ENCODE data around the gene HOXD8. TPM values are rescaled to one million over a fixed set of nuclear protein-coding genes. Genes with fewer than 3 reads are reported as not detected.
A peak's percentile ranks its signal among the peaks of the same experiment; 100 is the strongest.

The HOXD8 gene
- total RNA-seq, 2 experiments from 2014 or later: not detected

DNA sequence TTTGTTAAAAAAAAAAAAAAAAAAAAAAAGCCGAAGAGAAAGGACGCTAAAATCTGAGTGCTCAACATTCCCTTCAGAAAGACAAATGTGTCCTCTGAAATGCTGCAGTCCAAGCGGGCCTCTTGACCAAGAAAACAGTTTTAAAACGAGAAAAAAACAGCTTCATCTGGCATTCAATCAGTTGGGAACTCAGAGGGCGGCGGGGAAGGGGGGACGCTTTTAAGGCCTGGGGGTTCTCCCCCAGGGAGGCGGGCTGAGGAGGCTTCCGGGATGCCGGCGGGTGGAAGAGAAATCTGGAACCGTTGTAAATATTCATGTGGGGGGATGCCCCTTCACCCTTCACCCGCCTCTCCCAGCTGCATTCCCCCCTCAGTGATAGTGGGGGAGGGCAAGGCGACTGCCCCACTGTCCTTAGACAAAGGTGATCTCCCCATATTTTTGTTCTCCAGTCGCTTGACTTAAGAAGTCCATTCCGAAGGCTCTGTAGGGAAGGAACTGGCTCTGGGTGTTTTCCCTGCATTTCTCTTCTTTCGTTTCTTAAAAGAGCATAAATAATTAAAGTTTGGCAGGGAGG, 25.7 kb upstream of the HOXD8 start:
- peaks cover 8% of the 10 kb centered on the region for H3K4me1 Mint-ChIP-seq
- H3K27me3 Mint-ChIP-seq: peaks cover 79% of the 10 kb centered on the region
- DNase-seq: no peak
- H3K9me3 Mint-ChIP-seq: no peaks in the 10 kb centered on the region
- H3K27ac Mint-ChIP-seq: no peak overlapping the region
- no peak for ATAC-seq (ENCODE audit: low read depth)
- POLR2A ChIA-PET: no interaction called here
- H3K4me3 Mint-ChIP-seq: peak overlapping the region; percentile 25
- no peaks in the 10 kb centered on the region for H3K36me3 Mint-ChIP-seq

GRCh38 chr2:176104316-176105077, 25.0 kb upstream of the HOXD8 start:
- DNase-seq: no peak
- H3K4me3 Mint-ChIP-seq: peak overlapping the region; percentile 25
- H3K36me3 Mint-ChIP-seq: peaks cover 2% of the 10 kb centered on the region
- peaks cover 79% of the 10 kb centered on the region for H3K27me3 Mint-ChIP-seq
- no peak for ATAC-seq (ENCODE audit: low read depth)
- peaks cover 9% of the 10 kb centered on the region for H3K4me1 Mint-ChIP-seq
- POLR2A ChIA-PET: no interaction called here
- peak overlapping the region; percentile 75 for H3K27ac Mint-ChIP-seq
- H3K9me3 Mint-ChIP-seq: peaks cover 2% of the 10 kb centered on the region

DNA sequence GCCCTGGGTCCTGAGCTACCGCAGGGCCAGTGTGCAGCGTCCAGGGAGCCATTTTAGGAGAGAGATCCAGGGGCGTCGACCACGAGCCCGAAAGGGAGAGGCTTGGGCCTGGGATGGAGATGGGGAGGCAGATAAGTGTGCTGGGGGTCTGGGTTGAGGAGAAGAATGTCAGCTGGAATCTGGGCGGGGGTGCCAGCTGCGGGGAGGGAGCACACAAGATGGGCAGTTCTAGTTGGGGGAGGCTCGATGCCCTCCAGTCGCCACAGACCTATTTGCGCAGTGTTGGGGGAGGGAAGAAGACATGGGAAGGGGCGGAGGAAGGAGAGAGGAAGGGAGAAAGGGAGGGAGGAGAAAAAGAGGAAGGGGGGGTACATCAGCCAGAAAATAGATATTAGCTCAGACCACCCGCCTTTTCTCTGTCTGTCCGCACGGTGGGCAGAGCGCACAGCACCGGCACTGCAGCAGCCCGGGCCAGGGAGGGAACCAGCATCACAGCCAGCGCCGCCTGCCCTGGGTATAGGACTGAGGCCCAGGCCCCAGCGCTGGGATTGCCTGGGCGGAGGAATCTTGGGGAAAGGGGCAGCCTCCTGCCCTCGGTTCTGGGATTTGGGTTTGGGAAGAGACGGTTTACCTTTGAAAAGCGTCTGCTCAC, 24.3 kb upstream of the HOXD8 start:
- POLR2A ChIA-PET: interaction anchor here (0.6 kb wide), 1 partner anchor 26 kb away, joined by 4 read pairs; no protein-coding TSS in a partner anchor
- Mint-ChIP-seq H3K9me3 (peaks cover 2% of the 10 kb centered on the region), H3K27me3 (peaks cover 82% of the 10 kb centered on the region), H3K27ac (peak overlapping the region; percentile 75), H3K36me3 (peaks cover 2% of the 10 kb centered on the region), H3K4me3 (no peak overlapping the region), H3K4me1 (peaks cover 9% of the 10 kb centered on the region)
- no peak for DNase-seq
- no peak for ATAC-seq (ENCODE audit: low read depth)

DNA sequence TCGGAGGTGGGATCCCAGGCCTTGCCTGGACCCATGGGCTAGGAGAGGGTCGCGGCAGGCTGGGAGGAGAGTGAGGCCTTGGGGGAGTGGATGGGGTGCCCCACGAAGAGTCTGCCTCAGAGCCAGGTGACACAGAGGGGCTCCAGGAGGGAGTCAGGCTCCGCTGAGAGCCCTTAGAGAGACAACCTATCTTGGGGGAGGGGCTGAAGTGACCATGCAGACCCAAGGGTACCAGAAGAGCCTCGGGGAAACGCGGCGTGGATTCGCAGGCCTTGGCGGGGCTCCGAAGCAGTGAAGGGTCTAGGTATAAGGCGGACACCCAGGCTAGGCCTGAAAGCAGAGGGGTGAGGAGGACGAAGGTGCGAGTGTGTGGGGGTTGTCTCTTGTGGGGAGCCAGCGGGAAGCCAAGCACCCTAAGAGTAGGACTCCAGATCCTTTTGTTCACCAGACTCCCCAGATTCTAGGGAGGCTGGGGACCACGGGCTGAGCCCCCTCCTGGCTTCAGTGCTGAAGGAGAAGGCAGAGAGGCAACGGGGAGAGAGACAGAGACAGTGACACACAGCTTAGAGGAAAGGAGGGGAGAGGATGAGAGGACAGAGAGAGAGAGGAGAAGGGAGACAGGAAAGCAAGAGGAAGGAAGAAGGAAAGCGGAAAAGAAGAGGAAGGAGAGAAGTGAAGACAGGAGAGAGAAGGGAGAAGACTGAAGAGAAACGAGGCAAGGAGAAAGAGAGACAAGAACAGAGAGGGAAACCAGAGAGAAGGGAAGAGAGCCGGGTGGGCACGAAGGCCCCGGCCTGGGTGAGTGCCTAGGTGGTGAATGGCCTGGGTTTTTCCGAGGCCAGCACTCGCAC, 23.6 kb upstream of the HOXD8 start:
- Mint-ChIP-seq H3K4me3 (peak overlapping the region; percentile 3), H3K27me3 (peaks cover 82% of the 10 kb centered on the region), H3K36me3 (peaks cover 2% of the 10 kb centered on the region), H3K9me3 (peaks cover 2% of the 10 kb centered on the region), H3K4me1 (peaks cover 9% of the 10 kb centered on the region), H3K27ac (peak overlapping the region; percentile 77)
- DNase-seq: no peak
- no peak for ATAC-seq (ENCODE audit: low read depth)
- POLR2A ChIA-PET: interaction anchor here (0.6 kb wide), 1 partner anchor 25 kb away, joined by 4 read pairs; no protein-coding TSS in a partner anchor

DNA sequence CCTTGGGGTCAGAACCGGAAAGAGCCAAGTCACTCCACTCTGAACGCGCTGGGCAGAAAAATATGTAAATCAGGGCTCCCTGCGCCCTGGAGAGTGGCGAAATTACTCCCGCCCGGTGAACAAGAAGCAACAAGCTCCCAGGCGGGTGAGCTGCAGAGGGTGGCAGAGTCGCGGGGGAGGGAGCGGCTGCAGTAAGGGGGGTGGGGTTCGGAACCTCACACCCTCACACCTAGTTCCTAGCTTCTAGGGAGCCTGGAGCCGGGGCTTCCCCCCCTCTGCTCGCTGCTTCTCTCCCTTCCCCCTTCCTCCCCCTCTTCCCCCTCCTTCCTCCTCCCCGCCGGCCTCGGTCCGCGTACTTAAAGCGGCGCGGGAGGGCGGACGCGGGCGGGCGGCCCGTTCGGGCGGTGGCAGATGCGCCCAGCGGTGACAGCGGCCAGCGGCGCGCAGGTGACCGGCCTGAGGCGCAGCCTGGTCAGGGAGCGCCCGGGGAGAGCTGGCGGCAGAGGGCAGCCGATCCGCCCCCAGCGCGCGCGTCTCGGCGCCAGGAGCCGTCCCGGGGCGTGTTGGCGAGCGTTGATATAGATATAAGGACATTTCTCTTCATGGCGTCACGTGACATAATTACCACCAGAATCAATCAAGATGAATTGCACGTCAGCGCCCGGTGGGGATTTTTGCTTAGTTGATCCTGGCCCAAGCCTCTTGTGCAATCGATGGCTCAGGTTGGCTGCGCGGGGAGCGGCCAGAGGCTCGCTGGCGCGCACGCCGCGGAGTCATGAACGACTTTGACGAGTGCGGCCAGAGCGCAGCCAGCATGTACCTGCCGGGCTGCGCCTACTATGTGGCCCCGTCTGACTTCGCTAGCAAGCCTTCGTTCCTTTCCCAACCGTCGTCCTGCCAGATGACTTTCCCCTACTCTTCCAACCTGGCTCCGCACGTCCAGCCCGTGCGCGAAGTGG, 22.6 kb upstream of the HOXD8 start, which contains the start of gene HOXD11:
Gene HOXD11 (plus strand): TSS at position 700 of the 959 bp plus-strand sequence. CDS start 76 bp downstream, at position 776.
- no peak for ATAC-seq (ENCODE audit: low read depth)
- peaks cover 2% of the 10 kb centered on the region for H3K9me3 Mint-ChIP-seq

DNA sequence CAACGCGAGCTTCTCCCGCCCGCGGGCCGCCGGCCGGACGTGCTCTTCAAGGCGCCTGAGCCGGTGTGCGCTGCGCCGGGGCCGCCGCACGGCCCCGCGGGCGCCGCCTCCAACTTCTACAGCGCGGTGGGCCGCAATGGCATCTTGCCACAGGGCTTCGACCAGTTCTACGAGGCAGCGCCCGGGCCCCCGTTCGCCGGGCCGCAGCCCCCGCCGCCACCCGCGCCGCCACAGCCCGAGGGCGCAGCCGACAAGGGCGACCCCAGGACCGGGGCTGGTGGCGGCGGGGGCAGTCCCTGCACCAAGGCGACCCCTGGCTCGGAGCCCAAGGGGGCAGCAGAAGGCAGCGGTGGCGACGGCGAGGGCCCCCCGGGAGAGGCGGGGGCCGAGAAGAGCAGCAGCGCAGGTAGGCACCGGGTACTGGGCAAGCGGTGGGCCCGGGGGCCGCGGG, 21.7 kb upstream of the HOXD8 start:
- Mint-ChIP-seq H3K4me1 (peaks cover 9% of the 10 kb centered on the region), H3K27ac (no peak overlapping the region), H3K27me3 (peaks cover 81% of the 10 kb centered on the region), H3K9me3 (peaks cover 2% of the 10 kb centered on the region), H3K36me3 (peaks cover 2% of the 10 kb centered on the region), H3K4me3 (no peak overlapping the region)
- POLR2A ChIA-PET: no interaction called here
- DNase-seq (no peak), ATAC-seq (ENCODE audit: low read depth) (no peak)

More for the DNA sequence above, 22.6 kb upstream of the HOXD8 start, which contains the start of gene HOXD11:
- Mint-ChIP-seq H3K4me1 (peaks cover 9% of the 10 kb centered on the region), H3K36me3 (peaks cover 2% of the 10 kb centered on the region), H3K27ac (peak within 1 kb of the TSS; percentile 77), H3K4me3 (peak within 1 kb of the TSS; percentile 3), H3K27me3 (peaks cover 82% of the 10 kb centered on the region)
- POLR2A ChIA-PET: no interaction called here
- DNase-seq: no peak

GRCh38 chr2:176109192-176109901, 20.2 kb upstream of the HOXD8 start:
- Mint-ChIP-seq H3K4me1 (peaks cover 9% of the 10 kb centered on the region), H3K9me3 (peaks cover 8% of the 10 kb centered on the region), H3K27me3 (peaks cover 81% of the 10 kb centered on the region), H3K4me3 (no peak overlapping the region), H3K36me3 (peaks cover 2% of the 10 kb centered on the region), H3K27ac (no peak overlapping the region)
- ATAC-seq (ENCODE audit: low read depth) (no peak), DNase-seq (peak; percentile 24)
- POLR2A ChIA-PET: no interaction called here

DNA sequence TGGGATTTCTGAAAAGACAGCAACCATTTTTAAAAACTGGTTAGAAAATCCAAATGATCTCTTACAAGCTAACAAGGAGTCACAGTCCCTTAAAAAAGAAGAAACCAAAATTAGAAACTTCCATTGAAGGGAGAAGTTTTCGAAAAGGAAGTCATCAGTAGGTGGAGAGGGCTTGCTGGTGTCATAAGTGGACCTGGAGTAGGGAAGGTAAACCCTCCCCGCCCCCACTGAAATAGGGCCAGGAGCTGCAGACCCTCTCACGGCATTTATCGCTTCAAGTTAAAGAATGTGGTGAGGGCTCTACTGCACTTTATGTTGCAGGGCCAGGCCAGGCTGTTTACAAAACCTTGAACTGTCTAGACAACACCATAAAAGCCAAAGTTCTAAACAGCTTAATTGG, 19.6 kb upstream of the HOXD8 start:
- Mint-ChIP-seq H3K4me1 (peaks cover 8% of the 10 kb centered on the region), H3K27me3 (peaks cover 81% of the 10 kb centered on the region), H3K27ac (no peak overlapping the region), H3K9me3 (peaks cover 8% of the 10 kb centered on the region), H3K36me3 (peaks cover 2% of the 10 kb centered on the region), H3K4me3 (no peak overlapping the region)
- POLR2A ChIA-PET: no interaction called here
- DNase-seq: no peak
- ATAC-seq (ENCODE audit: low read depth): no peak

DNA sequence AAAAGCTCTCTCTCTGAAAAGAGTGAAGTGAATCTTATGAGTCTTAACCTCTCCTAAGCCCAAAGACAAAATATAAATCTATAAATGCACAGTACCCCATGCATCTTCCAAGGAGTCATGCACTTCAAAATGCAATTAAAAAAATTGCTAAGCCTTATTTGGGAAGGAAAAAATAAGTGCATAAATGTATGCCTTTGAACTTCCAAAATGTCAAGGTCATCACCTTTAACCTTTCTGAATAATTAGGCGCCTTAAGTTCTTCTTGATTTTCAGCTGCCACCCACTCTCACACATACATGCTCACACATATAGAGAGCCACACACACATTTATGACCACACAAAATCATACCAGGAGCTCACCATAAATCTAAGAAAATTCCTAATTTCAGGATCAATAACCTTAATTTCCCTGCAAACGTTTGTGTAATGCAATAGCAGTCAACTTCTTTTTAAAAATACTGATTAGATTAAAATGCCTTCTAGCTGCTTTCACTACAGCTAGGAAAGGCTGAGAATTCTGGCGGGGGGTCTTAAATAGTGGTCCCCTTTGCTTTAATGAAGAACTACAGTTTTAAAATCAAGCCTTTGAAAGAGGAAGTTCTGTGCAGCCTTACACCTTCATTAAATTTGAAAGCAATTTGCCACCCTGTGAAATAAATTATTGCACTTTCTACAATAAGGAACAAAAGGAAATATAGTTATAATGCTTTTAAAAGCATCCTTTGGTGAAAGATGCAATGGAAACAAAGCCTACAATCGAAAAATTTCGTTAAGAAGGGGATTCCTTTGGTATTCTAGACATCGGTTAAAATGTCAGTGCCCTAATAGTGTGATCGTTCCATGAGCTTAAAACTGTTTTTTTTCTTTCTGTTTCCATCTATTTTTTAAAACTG, 18.8 kb upstream of the HOXD8 start:
- no peak for DNase-seq
- POLR2A ChIA-PET: no interaction called here
- Mint-ChIP-seq H3K27me3 (peaks cover 81% of the 10 kb centered on the region), H3K4me1 (peaks cover 5% of the 10 kb centered on the region), H3K36me3 (peaks cover 2% of the 10 kb centered on the region), H3K9me3 (peaks cover 8% of the 10 kb centered on the region), H3K27ac (no peak overlapping the region), H3K4me3 (no peak overlapping the region)
- no peak for ATAC-seq (ENCODE audit: low read depth)

- Mint-ChIP-seq H3K4me1 (peaks cover 3% of the 10 kb centered on the region), H3K4me3 (no peak overlapping the region), H3K27me3 (peaks cover 81% of the 10 kb centered on the region), H3K27ac (no peak overlapping the region), H3K9me3 (peaks cover 8% of the 10 kb centered on the region), H3K36me3 (peaks cover 2% of the 10 kb centered on the region)
- no peak for ATAC-seq (ENCODE audit: low read depth)
- no peak for DNase-seq
- POLR2A ChIA-PET: no interaction called here
Observed at GRCh38 chr2:176111309-176111663, 18.2 kb upstream of the HOXD8 start.

- peaks cover 2% of the 10 kb centered on the region for H3K4me1 Mint-ChIP-seq
- H3K36me3 Mint-ChIP-seq: peaks cover 4% of the 10 kb centered on the region
- no peak overlapping the region for H3K4me3 Mint-ChIP-seq
- H3K9me3 Mint-ChIP-seq: peaks cover 8% of the 10 kb centered on the region
- peaks cover 84% of the 10 kb centered on the region for H3K27me3 Mint-ChIP-seq
- DNase-seq (no peak), ATAC-seq (ENCODE audit: low read depth) (no peak)
- no peak overlapping the region for H3K27ac Mint-ChIP-seq
- POLR2A ChIA-PET: no interaction called here
Observed at GRCh38 chr2:176111846-176112374, 17.6 kb upstream of the HOXD8 start.

Data from activated naive CD8-positive, alpha-beta T cell treated with anti-CD3 and anti-CD28 coated beads, Interleukin-2, amount 10 ng/mL, durations not matched to agents 7 days and 5 days (primary cell).